ENCODE measurements around the gene MXRA7. TPM values are rescaled to one million over a fixed set of nuclear protein-coding genes. Genes with fewer than 3 reads are reported as not detected.
"Not testable (repeated sequence)": the region's sequence is repeated elsewhere in the genome, so short reads cannot be mapped to it uniquely, and the experiment has no call there.

The MXRA7 gene
- total and polyA plus RNA-seq, 9 donors: 106 to 172 (median 130) TPM

- Histone ChIP-seq H3K27ac (ENCODE audit: low read length) (no peak overlapping the region), H3K9me3 (replicated peaks; ENCODE audit: control insufficient read depth, low read depth, low read length) (no peaks in the 10 kb centered on the region), H3K4me1 (ENCODE audit: control insufficient read depth, insufficient read depth, low read length) (no peaks in the 10 kb centered on the region), H3K27me3 (ENCODE audit: control insufficient read depth, insufficient read depth, low read length) (no peaks in the 10 kb centered on the region), H3K4me3 (ENCODE audit: low read length) (no peak overlapping the region), H3K36me3 (ENCODE audit: control insufficient read depth, insufficient read depth, low read length) (peaks cover 76% of the 10 kb centered on the region)
- 86% methylated on average over 1 of the region's 6 CpGs for WGBS (ENCODE audit: insufficient coverage)
- no peak for DNase-seq
These were observed 6.1 kb upstream of the MXRA7 start for GRCh38 chr17:76716839-76717215.

- no peak for DNase-seq
- Histone ChIP-seq H3K9me3 (replicated peaks; ENCODE audit: control insufficient read depth, low read depth, low read length) (no peaks in the 10 kb centered on the region), H3K4me1 (ENCODE audit: control insufficient read depth, insufficient read depth, low read length) (peaks cover 2% of the 10 kb centered on the region), H3K4me3 (ENCODE audit: low read length) (no peak overlapping the region), H3K36me3 (ENCODE audit: control insufficient read depth, insufficient read depth, low read length) (peaks cover 70% of the 10 kb centered on the region), H3K27ac (ENCODE audit: low read length) (no peak overlapping the region), H3K27me3 (ENCODE audit: control insufficient read depth, insufficient read depth, low read length) (no peaks in the 10 kb centered on the region)
- 60% methylated on average over 7 of the region's 13 CpGs for WGBS (ENCODE audit: insufficient coverage)
These were observed 5.5 kb upstream of the MXRA7 start for GRCh38 chr17:76716146-76716838.

GRCh38 chr17:76715496-76715830 lies 4.7 kb upstream of the MXRA7 start:
- 80% methylated on average over 1 of the region's 2 CpGs for WGBS (ENCODE audit: insufficient coverage)
- no peak for DNase-seq
- peaks cover 6% of the 10 kb centered on the region for H3K4me1 ChIP-seq (ENCODE audit: control insufficient read depth, insufficient read depth, low read length)
- H3K27ac ChIP-seq (ENCODE audit: low read length): peak overlapping the region; percentile 17
- H3K36me3 ChIP-seq (ENCODE audit: control insufficient read depth, insufficient read depth, low read length): peaks cover 62% of the 10 kb centered on the region
- no peaks in the 10 kb centered on the region for H3K9me3 ChIP-seq (replicated peaks; ENCODE audit: control insufficient read depth, low read depth, low read length)
- H3K4me3 ChIP-seq (ENCODE audit: low read length): no peak overlapping the region
- no peaks in the 10 kb centered on the region for H3K27me3 ChIP-seq (ENCODE audit: control insufficient read depth, insufficient read depth, low read length)

- Histone ChIP-seq H3K36me3 (ENCODE audit: control insufficient read depth, insufficient read depth, low read length) (peaks cover 57% of the 10 kb centered on the region), H3K4me3 (ENCODE audit: low read length) (no peak overlapping the region), H3K9me3 (replicated peaks; ENCODE audit: control insufficient read depth, low read depth, low read length) (no peaks in the 10 kb centered on the region), H3K27me3 (ENCODE audit: control insufficient read depth, insufficient read depth, low read length) (no peaks in the 10 kb centered on the region), H3K27ac (ENCODE audit: low read length) (no peak overlapping the region), H3K4me1 (ENCODE audit: control insufficient read depth, insufficient read depth, low read length) (peaks cover 6% of the 10 kb centered on the region)
- no CpG with 5 or more reads among the region's 4 CpGs for WGBS (ENCODE audit: insufficient coverage)
- peak; percentile 75 for DNase-seq
These were observed 4.2 kb upstream of the MXRA7 start for GRCh38 chr17:76714822-76715495.

- Histone ChIP-seq H3K9me3 (replicated peaks; ENCODE audit: control insufficient read depth, low read depth, low read length) (no peaks in the 10 kb centered on the region), H3K4me1 (ENCODE audit: control insufficient read depth, insufficient read depth, low read length) (peaks cover 13% of the 10 kb centered on the region), H3K4me3 (ENCODE audit: low read length) (no peak overlapping the region), H3K36me3 (ENCODE audit: control insufficient read depth, insufficient read depth, low read length) (peaks cover 52% of the 10 kb centered on the region), H3K27ac (ENCODE audit: low read length) (no peak overlapping the region), H3K27me3 (ENCODE audit: control insufficient read depth, insufficient read depth, low read length) (no peaks in the 10 kb centered on the region)
- WGBS (ENCODE audit: insufficient coverage): no CpG with 5 or more reads among the region's 5 CpGs
- DNase-seq: no peak
These were observed 3.6 kb upstream of the MXRA7 start for GRCh38 chr17:76714336-76714735.

GRCh38 chr17:76713765-76714164 lies 3.0 kb upstream of the MXRA7 start:
- no peaks in the 10 kb centered on the region for H3K9me3 ChIP-seq (replicated peaks; ENCODE audit: control insufficient read depth, low read depth, low read length)
- no peak overlapping the region for H3K4me3 ChIP-seq (ENCODE audit: low read length)
- H3K36me3 ChIP-seq (ENCODE audit: control insufficient read depth, insufficient read depth, low read length): peaks cover 46% of the 10 kb centered on the region
- H3K27ac ChIP-seq (ENCODE audit: low read length): no peak overlapping the region
- H3K4me1 ChIP-seq (ENCODE audit: control insufficient read depth, insufficient read depth, low read length): peaks cover 18% of the 10 kb centered on the region
- WGBS (ENCODE audit: insufficient coverage): 98% methylated on average over 5 of the region's 7 CpGs
- no peaks in the 10 kb centered on the region for H3K27me3 ChIP-seq (ENCODE audit: control insufficient read depth, insufficient read depth, low read length)
- no peak for DNase-seq

GRCh38 chr17:76712321-76712720 lies 1.6 kb upstream of the MXRA7 start:
- 89% methylated on average over 2 of the region's 7 CpGs for WGBS (ENCODE audit: insufficient coverage)
- DNase-seq; H3K27me3 ChIP-seq (ENCODE audit: control insufficient read depth, insufficient read depth, low read length); H3K9me3 ChIP-seq (replicated peaks; ENCODE audit: control insufficient read depth, low read depth, low read length); H3K27ac ChIP-seq (ENCODE audit: low read length); H3K4me3 ChIP-seq (ENCODE audit: low read length): not testable (repeated sequence)
- H3K4me1 ChIP-seq (ENCODE audit: control insufficient read depth, insufficient read depth, low read length): peaks cover 33% of the 10 kb centered on the region
- H3K36me3 ChIP-seq (ENCODE audit: control insufficient read depth, insufficient read depth, low read length): peaks cover 34% of the 10 kb centered on the region

GRCh38 chr17:76709951-76710862 lies 558 bp downstream of the MXRA7 start:
- peak overlapping the region; percentile 70 for H3K4me3 ChIP-seq (ENCODE audit: low read length)
- WGBS (ENCODE audit: insufficient coverage): under 1% methylated on average over 19 of the region's 79 CpGs
- peak overlapping the region; percentile 96 for H3K27ac ChIP-seq (ENCODE audit: low read length)
- not testable (repeated sequence) for H3K27me3 ChIP-seq (ENCODE audit: control insufficient read depth, insufficient read depth, low read length); H3K9me3 ChIP-seq (replicated peaks; ENCODE audit: control insufficient read depth, low read depth, low read length)
- DNase-seq: peak; percentile 67
- peaks cover 14% of the 10 kb centered on the region for H3K36me3 ChIP-seq (ENCODE audit: control insufficient read depth, insufficient read depth, low read length)
- H3K4me1 ChIP-seq (ENCODE audit: control insufficient read depth, insufficient read depth, low read length): peaks cover 37% of the 10 kb centered on the region

- Histone ChIP-seq H3K9me3 (replicated peaks; ENCODE audit: control insufficient read depth, low read depth, low read length) (no peaks in the 10 kb centered on the region), H3K27ac (ENCODE audit: low read length) (peak overlapping the region; percentile 96), H3K4me3 (ENCODE audit: low read length) (peak overlapping the region; percentile 70), H3K4me1 (ENCODE audit: control insufficient read depth, insufficient read depth, low read length) (peaks cover 37% of the 10 kb centered on the region), H3K27me3 (ENCODE audit: control insufficient read depth, insufficient read depth, low read length) (no peaks in the 10 kb centered on the region), H3K36me3 (ENCODE audit: control insufficient read depth, insufficient read depth, low read length) (peaks cover 10% of the 10 kb centered on the region)
- DNase-seq: peak; percentile 90
- 33% methylated on average over 14 of the region's 29 CpGs for WGBS (ENCODE audit: insufficient coverage)
These were observed 1.5 kb downstream of the MXRA7 start for GRCh38 chr17:76709077-76709950.

Measured in muscle of leg (tissue), 11 donors.